ENCODE results near the gene SEC14L1.
"Not testable (repeated sequence)": the region's sequence is repeated elsewhere in the genome, so short reads cannot be mapped to it uniquely, and the experiment has no call there.

Gene SEC14L1

DNA sequence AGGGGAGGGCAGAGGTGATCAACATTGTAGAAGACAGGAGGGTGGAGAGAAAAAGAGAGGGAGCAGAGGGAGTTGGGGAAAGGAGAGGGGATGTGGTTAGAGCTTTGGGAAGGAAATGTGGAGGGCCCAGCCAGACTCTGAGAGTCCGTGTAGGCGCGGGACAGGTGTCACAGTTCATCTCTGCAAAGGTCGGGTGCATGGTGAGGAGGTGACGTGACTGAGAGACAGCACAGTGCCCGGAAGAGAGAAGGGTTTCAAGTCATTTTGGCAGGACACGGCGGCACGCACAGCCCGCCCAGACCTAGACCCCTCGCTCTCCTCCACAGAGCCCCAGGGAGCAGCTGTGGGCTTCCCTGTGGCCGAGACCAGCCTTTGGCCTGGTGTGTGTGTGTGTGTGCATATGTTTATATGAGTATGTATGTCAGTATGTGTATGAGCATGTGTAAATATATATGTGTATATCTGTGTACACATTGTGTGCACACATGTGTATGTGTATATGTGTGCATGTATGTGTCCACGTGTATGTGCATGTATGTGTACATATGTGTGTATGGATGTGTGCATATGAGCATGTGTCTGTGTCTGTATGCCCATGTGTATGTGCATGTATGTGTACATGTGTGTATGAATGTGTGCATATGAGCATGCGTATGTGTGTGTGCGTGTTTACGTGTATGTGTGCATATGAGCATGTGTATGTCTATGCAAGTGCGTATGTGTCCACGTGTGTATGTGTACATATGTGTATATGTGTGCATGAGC lies 104.6 kb downstream of the SEC14L1 start:
- no peak for DNase-seq

DNA sequence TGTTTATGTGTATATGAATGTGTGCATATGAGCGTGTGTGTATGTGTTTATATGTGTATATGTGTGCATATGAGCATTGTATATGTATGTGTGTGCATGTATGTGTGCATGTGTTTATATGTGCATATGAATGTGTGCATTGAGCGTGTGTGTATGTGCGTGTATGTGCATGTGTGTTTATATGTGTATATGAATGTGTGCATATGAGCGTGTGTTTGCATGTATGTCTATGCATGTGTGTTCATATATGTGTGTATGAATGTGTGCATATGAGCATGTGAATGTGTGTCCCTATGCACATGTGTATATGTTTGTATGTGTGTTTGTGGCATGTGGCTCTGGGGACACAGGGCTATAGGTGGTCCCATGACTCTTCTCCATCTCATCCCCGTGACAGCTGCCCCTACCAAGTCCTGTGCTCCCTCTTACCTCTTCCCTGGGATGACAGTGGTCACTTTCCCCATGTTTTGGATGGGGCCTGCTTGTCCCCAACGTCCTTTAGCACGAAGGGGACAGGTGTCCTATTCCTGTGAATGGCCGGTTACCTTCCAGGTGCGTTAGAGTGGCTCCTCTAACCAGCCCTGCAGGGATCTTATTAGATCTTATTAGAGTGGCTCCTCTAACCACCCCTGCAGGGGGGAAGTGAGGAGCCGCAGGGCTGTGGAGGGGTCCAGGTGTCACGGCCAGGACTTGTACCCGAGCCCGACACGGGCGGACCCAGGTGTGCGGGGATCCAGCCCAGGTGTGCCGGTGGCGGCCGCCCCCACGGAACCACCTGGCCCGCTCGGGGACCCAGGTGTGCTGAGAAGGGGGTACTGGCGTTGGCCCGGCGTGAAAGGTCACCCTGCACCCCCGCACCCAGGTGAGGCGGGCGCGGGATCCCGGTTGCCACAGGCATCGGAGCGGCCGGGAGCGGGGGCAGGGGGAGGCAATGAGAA lies 105.6 kb downstream of the SEC14L1 start:
- no peak for DNase-seq

DNA sequence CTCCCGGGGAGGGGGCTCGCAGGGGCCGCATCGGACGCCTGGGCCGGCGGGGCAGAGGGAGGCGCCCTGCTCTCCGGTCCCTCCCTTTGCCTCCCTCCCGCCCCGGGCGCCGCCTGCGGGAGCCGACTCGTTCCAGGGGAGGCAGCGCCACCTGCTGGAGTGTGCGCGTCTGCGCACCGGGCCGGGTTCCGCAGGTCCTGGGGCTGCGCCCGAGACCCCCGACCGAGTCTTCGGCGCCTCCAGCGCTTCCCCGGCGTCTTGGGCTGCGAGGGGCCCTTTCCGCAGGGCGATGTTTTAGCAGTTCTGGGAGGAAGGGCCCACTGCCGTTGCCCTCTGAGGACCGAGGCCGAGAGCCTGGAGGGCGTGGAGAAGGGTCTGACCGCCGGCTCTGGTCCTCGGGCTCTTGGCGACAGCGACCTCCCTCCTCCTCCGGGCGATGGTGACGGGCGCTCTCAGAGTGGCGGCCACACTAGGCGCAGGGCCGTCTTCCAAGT lies 106.3 kb downstream of the SEC14L1 start:
- DNase-seq = peak; percentile 71

DNA sequence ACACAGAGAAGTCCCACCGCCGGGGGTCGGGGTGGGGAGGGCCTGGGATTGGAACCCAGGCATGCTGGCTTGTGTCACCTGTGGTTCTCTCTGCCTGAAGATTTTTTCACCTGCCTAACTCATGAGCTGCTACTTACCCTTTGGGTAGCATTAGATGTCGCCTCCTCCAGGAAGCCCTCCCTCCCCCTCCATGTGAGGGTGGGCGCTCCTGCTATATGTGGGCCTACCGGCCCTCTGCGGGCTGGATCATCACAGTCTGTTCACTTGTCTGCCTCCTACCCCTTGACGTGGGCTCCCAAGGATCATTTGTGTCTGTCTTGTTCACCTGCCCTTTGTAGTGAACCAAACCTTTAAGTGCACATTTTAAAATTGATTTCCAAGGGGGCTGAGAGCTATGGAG lies 106.8 kb downstream of the SEC14L1 start:
- no peak for DNase-seq

DNA sequence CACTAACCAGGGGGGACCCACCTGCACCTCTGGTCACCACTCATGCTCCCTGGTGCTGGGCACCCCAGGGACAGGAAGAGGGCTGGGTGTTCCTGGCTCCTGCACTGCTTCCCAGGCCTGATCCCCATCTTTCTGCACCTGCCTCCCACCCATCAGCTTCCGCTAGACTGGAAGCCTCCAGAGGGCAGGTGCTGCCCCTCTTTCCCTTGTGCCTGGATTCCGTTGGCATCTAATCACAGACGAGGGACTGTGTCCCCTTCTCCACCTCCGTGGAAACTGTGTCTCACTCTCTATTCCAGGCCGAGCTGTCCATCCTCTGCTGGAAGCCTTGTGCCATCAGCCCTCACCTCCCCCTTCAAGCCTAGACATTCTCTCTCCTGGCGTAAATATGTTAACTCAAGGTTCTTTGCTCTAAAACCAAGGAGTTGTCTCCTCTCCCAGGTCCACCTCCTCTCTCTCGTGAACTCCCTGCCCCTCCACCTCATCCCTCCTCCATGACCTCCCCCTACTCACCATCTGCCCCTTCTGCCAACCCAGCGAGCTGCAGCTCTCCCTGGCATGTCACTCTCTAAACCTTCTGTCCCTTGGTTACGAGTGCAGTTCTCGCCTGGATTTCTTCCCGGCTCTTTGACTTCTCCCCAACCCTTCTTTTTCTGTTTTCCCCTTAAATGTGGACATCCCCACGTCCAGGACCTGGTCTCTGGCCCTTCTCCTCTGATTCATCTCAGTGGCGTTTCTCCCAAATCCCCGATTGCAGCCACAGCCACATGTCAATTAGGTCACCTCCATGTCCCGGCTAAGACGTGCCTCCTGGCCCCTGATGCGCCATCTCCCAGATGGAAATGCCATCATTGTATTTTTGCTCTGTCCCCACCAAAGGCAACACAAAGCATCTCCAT lies 107.7 kb downstream of the SEC14L1 start:
- DNase-seq = no peak

DNA sequence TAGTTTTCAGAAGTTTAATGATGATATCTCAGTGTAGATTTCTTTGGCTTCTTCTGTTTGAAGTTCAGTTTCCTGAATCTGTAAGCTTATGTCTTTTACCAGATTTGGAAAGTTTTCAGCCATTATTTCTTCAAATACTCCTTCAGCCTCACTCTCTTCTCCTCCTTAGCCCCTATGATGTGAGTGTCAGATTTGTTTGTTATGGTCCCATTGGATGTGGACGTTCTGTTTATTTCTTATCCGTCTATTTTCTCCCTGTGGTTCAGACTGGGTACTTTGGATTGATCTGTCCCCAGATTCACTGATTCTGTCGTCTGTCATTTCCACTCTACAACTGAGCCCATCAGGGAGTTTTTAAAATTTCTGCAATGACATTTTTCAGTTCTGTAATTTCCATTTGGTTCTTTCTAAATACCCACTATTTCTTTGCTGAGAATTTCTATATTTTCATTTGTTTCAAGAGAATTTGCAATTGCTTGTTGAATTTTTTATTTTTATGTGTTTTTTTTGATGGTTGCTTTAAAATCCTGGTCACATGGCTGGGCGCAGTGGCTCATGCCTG lies 110.9 kb downstream of the SEC14L1 start:
- DNase-seq = no peak

DNA sequence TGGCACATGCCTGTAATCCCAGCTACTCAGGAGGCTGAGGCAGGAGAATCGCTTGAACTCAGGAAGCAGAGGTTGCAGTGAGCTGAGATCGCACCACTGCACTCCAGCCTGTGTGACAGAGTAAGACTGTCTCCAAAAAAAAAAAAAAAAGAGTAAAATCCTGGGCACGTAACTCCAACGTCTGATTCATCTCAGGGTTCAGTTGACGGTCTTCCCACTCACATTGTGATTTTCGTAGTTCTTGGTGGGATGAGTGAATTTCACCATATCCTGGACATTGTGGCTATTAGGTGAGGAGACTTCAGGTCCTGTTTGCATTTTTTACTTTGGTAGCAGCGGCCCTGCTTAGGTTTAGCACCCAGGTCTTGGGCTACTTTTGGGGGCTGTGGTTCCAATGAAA lies 111.5 kb downstream of the SEC14L1 start:
- DNase-seq = peak; percentile 46

DNA sequence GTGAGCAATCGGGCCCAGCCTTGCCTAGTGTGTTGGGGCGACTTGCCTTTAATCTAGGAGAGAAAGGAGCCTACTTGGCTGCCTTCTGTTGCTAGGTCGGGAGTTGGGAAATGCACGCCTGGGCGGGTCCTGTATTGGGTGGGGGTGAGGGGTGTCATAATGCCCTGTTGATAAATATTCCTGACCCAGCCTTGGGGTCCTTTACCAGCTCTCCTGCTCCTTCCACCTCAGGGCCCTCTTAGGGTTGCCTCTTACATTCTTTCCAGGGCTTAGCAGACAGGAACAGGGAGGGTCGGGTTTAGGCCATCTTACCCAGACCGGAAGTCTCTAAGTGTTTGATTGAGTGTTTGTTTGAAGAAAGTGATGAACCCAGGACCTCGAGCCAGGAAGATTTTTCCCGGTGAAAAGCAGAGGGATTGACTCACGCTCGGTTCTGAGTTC lies 112.9 kb downstream of the SEC14L1 start:
- no peak for DNase-seq

DNA sequence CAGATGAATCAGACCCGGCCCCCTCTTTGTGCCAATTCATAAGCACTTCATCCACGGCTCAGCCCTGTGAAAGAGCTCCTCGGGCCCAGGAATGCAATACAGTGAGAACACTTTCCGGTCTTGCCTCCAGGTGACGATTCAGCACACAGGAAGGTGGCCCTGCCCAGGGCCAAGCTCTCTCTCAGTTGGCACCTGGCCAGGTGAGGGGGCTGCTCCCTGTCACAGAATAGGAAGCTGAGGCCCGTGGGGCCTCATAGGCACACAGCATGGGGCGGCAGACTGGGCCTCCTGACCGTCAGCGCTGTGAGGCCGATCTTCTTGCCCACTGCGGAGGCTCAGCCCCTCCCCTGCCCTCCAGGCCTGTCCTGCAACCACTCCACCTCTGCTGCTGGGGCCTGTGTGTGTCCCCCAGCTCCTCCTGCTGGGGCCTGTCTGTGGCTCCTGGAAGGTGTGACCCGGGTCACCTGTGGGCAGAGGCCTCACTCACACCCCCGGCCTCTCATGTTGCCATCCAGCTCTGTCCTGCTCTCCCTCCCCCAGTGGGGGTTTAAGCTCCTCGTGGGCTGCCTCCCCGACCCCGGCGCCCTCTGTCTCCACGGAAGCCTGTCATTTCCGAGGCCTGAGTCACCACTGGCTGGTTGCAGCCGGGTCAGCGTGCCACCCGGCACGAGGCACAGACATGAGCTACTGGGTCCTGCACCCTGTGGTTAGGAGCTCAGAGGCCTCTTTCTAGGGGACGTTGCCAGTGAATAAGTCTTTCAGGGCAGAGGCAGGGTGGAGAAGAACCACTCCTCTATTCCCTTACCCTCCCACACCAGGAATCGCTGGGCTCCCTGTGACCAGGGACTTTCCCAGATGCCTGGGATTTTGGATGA lies 114.4 kb downstream of the SEC14L1 start:
- DNase-seq = peak; percentile 60

DNA sequence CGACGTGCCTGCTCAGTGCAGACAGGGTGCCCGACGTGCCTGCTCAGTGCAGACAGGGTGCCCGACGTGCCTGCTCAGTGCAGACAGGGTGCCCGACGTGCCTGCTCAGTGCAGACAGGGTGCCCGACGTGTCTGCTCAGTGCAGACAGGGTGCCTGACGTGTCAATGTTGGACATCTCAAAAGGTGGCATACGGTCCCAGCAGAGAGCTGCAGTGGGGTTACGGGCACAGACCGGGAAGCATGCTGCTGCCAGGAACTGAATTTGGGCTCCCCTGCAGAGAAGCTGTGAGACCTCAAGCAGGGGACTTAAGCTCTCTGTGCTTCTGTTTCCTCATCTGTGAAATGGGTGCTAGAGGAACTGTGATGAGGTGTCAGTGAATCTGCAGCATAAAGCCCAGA lies 115.2 kb downstream of the SEC14L1 start:
- DNase-seq = not testable (repeated sequence)

DNA sequence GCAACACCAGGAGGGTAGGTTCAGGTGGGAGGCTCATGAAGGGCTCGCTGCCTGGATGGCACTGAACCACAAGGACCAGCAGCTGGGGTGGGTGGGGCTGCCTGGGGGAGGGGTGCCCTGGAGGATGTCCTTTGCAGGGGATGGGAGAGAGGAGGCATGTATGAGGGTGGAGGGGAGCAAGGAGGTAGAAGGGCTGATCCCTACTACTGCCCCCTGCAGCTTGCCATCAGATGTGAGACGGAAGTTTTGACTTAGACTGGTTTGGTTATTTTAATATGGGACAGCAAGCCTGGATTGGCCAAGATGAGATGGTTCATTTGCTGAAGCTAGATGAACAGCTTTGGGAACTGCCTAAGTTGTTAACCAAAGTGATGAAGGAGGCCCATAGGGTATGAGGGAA lies 115.9 kb downstream of the SEC14L1 start:
- DNase-seq = no peak

DNA sequence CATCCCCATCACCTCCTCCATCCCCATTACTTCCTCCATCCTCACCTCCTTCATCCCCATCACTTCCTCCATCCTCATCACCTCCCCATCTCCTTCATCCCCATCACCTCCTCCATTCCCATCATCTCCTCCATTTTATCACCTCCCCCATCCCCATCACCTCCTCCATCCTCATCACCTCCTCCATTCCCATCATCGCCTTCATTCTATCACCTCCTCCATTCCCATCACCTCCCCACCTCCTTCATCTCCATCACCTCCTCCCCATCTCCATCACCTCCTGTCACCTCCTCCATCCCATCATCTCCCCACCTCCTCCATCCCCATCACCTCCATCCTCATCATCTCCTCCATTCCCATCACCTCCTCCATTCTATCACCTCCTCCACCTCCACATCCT lies 116.4 kb downstream of the SEC14L1 start:
- no peak for DNase-seq

DNA sequence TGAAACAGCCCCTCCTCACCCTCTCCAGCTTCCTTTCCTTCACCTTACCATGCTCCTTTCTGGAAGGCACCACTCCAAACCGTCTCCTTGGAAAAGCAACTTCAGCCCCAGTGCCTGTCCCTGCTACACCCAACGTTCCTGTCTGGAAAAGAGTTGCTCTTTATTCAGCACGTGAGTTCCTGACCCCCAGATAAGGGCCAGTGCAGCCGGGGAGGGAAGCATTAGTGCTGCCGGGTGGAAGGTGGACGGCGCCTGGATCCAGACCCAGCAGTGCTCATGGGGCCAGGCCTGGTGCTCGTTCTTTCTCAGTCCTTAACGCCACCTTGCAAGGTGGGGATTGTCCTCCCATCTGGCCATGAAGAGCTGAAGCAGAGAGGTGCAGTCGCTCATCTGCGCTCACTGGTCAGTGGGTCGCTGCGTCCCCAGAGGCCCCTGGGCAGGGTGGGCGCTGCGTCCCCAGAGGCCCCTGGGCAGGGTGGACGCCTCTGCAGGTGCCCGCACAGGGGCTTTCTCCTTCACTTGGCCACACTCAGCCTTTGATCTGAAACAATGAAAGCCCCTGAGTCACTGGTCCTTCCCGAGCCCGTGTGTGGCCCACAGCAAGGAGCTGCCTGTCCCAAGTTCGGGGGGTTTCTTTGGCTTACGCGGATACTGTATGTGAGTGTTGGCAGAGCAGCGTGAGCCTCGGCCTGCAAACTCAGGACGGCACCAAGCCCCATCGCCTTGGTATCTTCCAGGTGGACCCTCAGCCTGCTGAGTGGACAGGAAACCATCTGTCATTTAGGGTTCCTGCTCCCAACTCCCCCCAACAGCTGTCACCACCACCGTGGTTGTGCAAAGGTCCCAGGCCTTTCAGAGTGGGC lies 117.1 kb downstream of the SEC14L1 start:
- no peak for DNase-seq

DNA sequence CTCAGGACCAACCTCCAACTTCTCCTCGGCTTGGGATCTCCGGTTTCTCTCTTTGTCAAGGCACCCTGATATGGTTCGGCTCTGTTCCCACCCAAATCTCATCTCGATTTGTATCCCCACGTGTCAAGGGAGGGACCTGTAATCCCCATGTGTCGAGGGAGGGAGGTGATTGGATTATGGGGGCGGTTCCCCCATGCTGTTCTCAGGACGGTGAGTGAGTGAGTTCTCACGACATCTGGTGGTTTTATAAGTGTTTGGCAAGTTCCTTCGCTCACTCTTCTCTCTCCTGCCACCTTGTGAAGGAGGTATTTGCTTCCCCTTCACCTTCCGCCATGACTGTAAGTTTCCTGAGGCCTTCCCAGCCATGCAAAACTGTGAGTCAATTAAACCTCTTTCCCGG lies 117.9 kb downstream of the SEC14L1 start:
- no peak for DNase-seq

DNA sequence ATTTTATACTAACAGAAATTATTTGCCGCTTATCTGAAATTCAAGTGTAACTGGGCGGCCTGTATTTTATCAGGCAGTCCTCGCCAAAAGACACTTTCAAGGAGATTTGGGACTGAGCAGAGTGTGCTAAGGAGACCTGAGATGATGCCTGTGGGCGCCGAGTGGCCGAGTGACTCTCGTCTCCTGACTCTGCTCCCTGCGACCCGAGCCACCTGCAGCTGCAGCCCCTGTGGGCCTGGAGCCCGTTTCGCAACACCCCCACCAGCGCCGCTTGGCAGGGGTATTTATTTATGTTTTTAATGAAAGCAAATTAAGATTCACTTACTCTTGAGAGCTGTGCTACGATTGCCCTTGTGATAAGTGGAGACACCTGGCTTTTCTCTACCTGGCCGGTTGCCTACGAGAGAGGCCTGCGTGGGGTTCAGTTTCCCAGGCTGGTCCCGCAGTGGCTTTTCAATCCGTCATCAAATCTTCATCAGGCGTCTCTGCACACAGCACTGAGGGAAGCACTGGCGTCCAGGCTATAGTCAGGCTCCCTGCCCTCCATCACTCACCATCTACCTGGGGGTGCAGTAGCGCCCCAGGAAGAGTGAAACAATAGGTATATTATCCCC lies 124.0 kb downstream of the SEC14L1 start:
- no peak for DNase-seq

DNA sequence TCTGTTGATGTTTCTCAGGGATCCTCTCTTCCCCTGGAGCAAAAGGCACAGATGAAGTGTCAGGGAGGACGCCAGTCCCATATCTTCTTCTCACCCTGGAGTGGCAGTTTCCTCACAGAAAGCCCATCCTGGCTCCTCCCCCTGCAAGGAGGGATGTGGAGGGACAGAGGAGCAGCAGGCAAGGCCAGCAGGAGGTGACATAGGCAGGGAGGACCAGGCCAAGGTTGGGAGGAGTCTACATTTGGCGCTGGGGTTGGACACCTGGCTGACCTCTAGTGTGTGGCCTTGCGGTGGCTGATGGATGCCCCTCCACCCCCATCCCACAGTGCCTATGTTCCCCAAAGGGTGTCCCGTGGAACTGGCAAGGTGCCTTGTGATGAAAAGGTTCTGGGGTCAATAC lies 125.4 kb downstream of the SEC14L1 start:
- DNase-seq = no peak

All from fibroblast of skin of right quadriceps (primary cell).